EH (cell line): ENCODE results near the gene PDIK1L.

ENCODE experiments used
- DNase-seq: peaks from one replicate; pipeline ENCODE4 v3.0.0-alpha.2; 2015; ENCODE audit warnings: low read depth

PDIK1L gene

GRCh38 chr1:26171084-26172072, 59.8 kb downstream of the PDIK1L start, which contains the start of gene ZNF593OS:
TSS of gene ZNF593OS (minus strand) at chr1:26171832. CDS start at chr1:26171661, 171 bp downstream.
- no peak for DNase-seq
